DND-41 (cell line): Measurements from ENCODE around the gene MYO5C.

Source experiments
- CTCF ChIP-seq: IDR thresholded peaks from 2 replicates; pipeline ENCODE4 v1.5.1; 2012; ENCODE audit warnings: borderline replicate concordance, low read length, moderate library complexity, mild to moderate bottlenecking; ENCODE audit not compliant: poor library complexity, severe bottlenecking; ENCODE audit errors: extremely low read depth
- EZH2 ChIP-seq: IDR thresholded peaks from 3 replicates; pipeline ENCODE4 v1.6.1; 2012; ENCODE audit warnings: borderline replicate concordance, low read depth, mild to moderate bottlenecking, moderate library complexity, low read length, inconsistent platforms; ENCODE audit not compliant: severe bottlenecking

- no peak for TF ChIP-seq CTCF
- TF ChIP-seq EZH2: no peak
These were observed 23.3 kb upstream of the MYO5C start for GRCh38 chr15:52318729-52319500.
